Mucosa of stomach (tissue), 1 donor: ENCODE data around the gene GET4.
"Not testable (repeated sequence)": the region's sequence is repeated elsewhere in the genome, so short reads cannot be mapped to it uniquely, and the experiment has no call there.

Experiments
- H3K27me3 ChIP-seq: one replicate; pipeline ENCODE4 v1.7.0; 2013; ENCODE audit warnings: mild to moderate bottlenecking, low read length; ENCODE audit not compliant: control insufficient read depth, insufficient read depth
- H3K36me3 ChIP-seq: one replicate; pipeline ENCODE4 v1.7.0; 2013; ENCODE audit warnings: low read length; ENCODE audit not compliant: control insufficient read depth, insufficient read depth
- H3K4me1 ChIP-seq: one replicate; pipeline ENCODE4 v1.7.0; 2013; ENCODE audit warnings: mild to moderate bottlenecking, low read length; ENCODE audit not compliant: control insufficient read depth, insufficient read depth
- H3K4me3 ChIP-seq: one replicate; pipeline ENCODE4 v1.7.0; 2013; ENCODE audit warnings: low read length
- H3K9ac ChIP-seq: one replicate; pipeline ENCODE4 v1.7.0; 2013; ENCODE audit warnings: mild to moderate bottlenecking, low read length, moderate library complexity
- H3K9me3 ChIP-seq: one replicate; pipeline ENCODE4 v1.7.0; 2013; ENCODE audit warnings: mild to moderate bottlenecking, low read length, moderate library complexity; ENCODE audit not compliant: control insufficient read depth
- donor health status: Pancreatic carcinoma.

Gene GET4

DNA sequence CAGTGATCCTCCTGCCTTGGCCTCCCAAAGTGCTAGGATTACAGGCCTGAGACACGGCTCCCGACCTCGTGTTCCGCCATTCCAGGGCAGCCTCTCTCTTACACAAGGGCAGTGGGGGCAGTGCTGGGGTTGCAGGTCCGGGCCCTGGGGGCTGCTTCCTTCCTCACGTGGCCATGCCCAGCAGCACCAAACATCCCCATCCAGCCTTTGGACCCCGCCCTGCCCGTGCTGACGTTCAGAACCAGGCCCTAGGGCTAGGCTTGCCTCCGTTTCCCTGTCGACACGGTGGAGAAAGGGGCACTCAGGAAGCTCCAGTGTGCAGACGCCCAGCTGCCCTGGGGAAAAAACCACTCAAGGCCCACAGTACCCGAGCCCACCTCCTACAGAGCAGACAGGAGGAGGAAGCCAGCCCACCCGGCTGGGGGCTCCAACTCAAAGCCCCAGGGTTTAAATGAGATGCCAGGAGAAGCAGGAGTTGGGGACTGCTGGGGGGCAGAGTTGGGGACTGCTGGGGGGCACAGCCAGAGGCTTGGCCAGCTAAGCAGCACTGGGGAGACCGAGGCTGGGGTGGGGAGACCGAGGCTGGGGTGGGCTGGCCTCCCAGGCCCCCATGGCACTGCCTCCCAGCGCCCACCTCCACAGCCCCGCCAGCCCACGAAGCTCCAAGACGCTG lies 42.2 kb downstream of the GET4 start:
- H3K36me3 ChIP-seq: no peaks in the 10 kb centered on the region
- H3K4me1 ChIP-seq: peaks cover 61% of the 10 kb centered on the region
- H3K4me3 ChIP-seq: no peak overlapping the region
- no peak overlapping the region for H3K9ac ChIP-seq
- H3K27me3 ChIP-seq: no peaks in the 10 kb centered on the region
- no peaks in the 10 kb centered on the region for H3K9me3 ChIP-seq

DNA sequence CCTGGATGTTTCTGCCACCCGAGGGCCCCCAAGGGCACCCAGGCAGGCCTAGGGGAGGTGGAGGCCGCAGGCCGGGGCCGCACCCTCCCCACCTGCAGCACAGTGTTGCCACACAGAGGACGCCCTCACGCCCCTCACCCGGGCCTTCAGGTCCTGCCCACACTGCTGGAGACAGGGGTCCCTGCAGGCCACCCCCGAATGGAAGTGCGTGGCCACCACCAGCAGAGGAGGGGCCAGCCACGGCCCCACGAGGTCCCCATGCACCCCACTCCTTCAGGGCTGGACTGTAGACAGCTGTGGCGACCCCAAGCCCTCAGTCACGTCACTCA lies 42.7 kb downstream of the GET4 start:
- H3K4me3 ChIP-seq: no peak overlapping the region
- H3K4me1 ChIP-seq: peaks cover 59% of the 10 kb centered on the region
- no peaks in the 10 kb centered on the region for H3K9me3 ChIP-seq
- H3K9ac ChIP-seq: no peak overlapping the region
- no peaks in the 10 kb centered on the region for H3K27me3 ChIP-seq
- H3K36me3 ChIP-seq: no peaks in the 10 kb centered on the region

DNA sequence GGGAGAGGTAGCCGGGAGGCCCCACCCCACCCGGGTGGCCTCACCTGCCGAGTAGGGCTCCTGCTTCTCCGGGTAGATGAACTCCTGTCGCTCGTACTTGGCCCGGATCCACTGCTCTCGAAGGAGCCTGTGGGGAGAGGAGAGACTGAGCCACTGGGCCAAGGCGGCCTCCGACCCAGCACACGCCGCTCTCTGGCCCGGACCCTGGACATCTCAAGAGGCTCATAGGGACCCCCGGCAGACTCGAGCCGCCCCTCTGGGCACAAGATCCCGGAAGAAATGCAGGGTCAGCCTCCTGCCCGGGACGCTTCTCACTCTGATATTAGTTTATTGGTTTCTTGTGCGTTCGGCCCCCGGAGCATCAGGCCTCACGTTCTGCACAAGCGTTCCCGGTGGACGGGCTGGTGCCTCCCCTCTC lies 43.6 kb downstream of the GET4 start:
- Histone ChIP-seq H3K4me1 (peaks cover 56% of the 10 kb centered on the region), H3K4me3 (no peak overlapping the region), H3K27me3 (no peaks in the 10 kb centered on the region), H3K36me3 (no peaks in the 10 kb centered on the region), H3K9ac (no peak overlapping the region), H3K9me3 (no peaks in the 10 kb centered on the region)

DNA sequence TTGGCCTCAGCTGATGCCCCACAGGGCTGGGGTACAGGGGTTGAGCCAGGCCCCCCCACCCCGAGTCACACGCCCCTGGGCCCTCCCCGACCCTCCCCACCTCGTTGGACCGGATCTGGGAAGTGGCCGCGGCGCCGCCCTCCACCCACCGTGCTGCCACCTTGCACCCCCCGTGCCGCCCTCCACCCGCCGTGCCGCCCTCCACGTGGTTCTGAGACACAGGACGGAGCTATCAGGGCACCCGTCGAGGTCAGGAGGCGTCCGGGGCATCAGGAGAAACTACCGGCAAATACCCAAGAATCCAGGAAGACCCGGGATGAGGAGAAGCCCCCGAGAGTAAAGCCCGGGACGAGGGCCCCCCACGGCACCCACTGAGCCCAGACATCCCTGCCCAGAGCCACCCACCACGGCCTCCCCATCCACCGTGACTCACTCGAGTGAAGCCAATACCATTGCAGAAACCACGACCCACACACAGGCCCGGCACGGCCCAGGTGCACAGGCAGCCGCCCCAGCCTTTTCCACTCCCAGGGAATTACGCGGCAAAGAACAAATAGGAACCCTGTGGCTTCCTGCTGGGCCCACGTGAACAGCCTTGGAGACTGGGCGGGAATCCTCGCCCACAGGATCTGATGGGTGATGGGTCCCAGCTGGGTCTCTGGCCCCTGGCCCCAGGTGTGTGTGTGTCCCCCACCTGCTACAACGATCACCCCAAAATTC lies 44.2 kb downstream of the GET4 start:
- Histone ChIP-seq H3K4me1 (peaks cover 56% of the 10 kb centered on the region), H3K9me3 (no peaks in the 10 kb centered on the region)

DNA sequence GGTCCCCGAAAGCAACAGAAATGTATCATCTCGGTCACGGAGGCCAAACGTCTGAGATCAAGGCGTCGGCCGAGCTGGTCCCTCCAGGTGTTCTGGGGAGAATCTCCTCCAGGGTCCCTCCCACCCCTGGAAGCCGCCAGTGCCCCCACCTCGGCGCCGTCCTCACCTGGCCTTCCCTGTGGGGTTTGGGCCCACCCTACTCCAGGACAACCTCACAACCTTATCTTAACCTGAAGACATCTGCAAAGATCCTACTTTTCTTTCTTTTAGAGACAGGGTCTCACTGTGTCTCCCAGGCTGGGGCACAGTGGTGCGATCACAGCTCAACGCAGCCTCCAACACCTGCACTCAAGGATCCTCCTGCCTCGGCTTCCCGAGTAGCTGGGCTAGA lies 44.7 kb downstream of the GET4 start:
- no peaks in the 10 kb centered on the region for H3K9me3 ChIP-seq
- no peak overlapping the region for H3K4me3 ChIP-seq
- no peak overlapping the region for H3K9ac ChIP-seq
- H3K4me1 ChIP-seq: peaks cover 58% of the 10 kb centered on the region
- H3K27me3 ChIP-seq: no peaks in the 10 kb centered on the region
- no peaks in the 10 kb centered on the region for H3K36me3 ChIP-seq

More for the DNA sequence above, 44.2 kb downstream of the GET4 start:
- H3K9ac ChIP-seq: no peak overlapping the region
- no peaks in the 10 kb centered on the region for H3K36me3 ChIP-seq
- H3K27me3 ChIP-seq: no peaks in the 10 kb centered on the region
- no peak overlapping the region for H3K4me3 ChIP-seq

DNA sequence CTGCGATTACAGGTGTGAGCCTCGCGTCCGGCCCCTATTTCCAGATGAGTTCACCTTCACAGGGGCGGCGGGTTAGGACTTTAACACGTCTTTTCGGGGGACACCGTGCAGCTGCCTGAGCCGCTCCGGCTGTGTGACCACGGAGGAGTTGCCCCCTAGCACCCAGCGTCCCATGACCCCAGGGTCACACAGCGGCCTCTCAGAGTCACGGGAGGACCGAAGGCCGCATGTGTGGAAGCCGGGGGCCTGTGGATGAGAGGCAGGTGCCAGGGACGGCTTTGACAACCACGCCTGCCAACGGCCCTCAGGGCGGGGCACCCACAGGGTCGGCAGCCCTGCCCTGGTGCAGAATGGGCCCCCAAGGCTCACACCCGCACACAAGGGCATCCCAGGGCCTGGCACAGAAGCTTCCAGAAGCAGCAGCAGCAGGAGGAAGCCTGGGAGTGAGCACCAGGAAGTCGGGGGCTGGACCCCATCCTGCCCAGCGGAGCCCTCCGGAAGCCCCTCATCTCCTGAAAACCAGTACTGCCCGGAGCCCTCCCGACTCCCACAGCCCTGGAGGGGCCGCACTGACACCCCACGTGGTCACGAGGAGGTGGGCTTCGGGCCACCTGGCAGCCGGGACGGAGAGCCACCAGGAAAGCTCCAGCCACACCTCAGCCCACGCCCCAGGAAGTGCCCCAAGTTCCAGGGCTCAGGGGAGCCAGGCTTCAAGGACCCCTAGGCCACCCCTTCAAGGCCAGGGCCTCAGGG lies 45.4 kb downstream of the GET4 start:
- Histone ChIP-seq H3K36me3 (no peaks in the 10 kb centered on the region), H3K4me3 (no peak overlapping the region), H3K4me1 (peaks cover 58% of the 10 kb centered on the region), H3K27me3 (no peaks in the 10 kb centered on the region), H3K9ac (peak overlapping the region; percentile 28), H3K9me3 (no peaks in the 10 kb centered on the region)

DNA sequence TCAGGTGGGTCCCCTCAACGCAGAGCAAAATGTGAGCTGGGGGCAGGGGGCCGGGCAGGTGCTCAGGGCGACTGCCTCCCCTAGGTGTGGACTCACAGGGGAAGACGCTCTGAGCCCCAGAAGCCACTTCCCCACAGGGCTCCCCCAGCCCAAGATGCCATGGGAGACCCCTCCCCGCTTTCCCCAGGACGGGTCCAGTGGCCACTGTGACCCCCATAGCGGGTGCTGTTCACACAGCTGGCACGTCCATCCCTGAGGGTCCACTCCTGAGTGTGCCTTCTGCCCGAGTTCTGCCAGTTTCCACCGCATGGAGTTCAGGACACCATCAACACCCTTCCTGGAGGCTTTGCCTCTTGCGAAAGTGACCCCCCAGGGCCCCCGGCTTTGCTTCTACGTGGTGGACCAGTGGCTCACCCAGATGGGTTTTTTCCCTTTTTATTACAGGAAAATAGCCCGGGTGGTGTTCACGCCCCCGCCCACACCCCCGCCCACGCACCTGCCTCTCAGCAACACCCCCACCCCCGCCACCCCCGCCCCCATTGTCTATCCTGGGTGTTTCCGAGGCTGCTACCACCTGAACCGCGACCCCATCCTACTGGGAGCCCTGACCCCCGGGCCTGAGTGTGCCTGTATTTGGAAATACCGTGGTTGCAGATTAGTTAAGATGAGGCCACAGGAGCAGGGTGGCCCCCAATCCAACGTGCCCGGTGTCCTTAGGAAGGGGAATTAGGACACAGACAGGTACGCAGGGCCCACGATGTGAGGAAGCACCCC lies 46.2 kb downstream of the GET4 start:
- no peaks in the 10 kb centered on the region for H3K36me3 ChIP-seq
- peak overlapping the region; percentile 50 for H3K9ac ChIP-seq
- peaks cover 66% of the 10 kb centered on the region for H3K4me1 ChIP-seq
- no peaks in the 10 kb centered on the region for H3K27me3 ChIP-seq
- no peak overlapping the region for H3K4me3 ChIP-seq
- H3K9me3 ChIP-seq: no peaks in the 10 kb centered on the region

DNA sequence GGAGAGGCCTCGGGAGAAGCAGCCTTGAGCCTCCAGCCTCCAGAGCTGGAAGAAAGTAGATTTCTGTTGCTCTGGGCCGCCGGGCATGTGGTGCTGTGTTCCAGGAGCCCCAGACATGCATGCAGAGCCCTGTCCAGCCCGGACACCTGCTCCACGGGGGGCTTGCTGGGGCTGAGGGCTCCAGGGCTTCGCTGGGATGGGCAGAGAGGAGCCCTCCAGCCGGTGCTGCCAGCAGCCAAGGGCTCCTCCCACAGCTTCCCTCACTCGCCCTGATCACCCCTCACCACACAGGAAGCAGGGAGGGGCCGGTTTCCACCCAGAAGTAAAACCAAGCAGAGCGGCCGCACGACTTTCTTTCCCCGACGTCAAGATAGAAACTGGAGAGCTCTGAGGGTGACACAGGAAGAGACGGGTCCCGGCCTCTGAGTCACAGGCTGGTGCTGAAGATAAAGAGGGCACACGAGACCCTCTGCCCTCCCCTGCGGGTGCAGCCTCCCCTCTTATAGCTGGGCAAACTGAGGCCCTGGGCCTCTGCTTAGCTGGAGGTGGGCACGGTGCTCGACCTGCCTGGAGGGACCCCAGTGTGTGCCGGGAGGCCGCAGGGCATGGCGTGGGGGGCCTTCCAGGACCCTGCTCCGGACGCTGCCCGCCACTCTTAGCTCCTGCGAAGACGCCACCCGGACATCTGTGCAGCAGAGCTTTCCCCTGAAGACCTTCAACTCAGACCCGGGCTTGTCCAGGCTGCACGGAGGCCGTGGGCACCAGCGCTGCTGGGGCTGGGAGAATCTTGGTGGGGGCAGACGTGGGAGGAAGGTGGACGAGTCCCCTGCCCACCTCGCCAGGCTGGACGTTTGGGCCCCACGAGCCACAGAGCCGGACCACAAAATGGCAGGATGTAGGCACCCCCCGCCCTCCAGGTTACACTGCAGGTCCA lies 47.0 kb downstream of the GET4 start:
- Histone ChIP-seq H3K36me3 (peaks cover under 1% of the 10 kb centered on the region), H3K27me3 (no peaks in the 10 kb centered on the region), H3K4me1 (peaks cover 74% of the 10 kb centered on the region), H3K9me3 (no peaks in the 10 kb centered on the region), H3K9ac (peak overlapping the region; percentile 50), H3K4me3 (no peak overlapping the region)

DNA sequence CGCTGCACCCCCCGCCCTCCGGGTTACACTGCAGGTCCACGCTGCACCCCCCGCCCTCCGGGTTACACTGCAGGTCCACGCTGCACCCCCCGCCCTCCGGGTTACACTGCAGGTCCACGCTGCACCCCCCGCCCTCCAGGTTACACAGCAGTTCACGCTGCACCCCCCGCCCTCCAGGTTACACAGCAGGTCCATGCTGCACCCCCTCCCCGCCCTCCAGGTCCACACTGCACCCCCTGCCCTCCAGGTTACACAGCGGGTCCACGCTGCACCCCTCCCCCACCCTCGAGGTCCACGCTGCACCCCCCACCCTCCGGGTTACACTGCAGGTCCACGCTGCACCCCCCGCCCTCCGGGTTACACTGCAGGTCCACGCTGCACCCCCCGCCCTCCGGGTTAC lies 47.7 kb downstream of the GET4 start:
- not testable (repeated sequence) for H3K4me3 ChIP-seq, H3K27me3 ChIP-seq, H3K9ac ChIP-seq, H3K9me3 ChIP-seq, H3K36me3 ChIP-seq
- H3K4me1 ChIP-seq: peaks cover 79% of the 10 kb centered on the region

DNA sequence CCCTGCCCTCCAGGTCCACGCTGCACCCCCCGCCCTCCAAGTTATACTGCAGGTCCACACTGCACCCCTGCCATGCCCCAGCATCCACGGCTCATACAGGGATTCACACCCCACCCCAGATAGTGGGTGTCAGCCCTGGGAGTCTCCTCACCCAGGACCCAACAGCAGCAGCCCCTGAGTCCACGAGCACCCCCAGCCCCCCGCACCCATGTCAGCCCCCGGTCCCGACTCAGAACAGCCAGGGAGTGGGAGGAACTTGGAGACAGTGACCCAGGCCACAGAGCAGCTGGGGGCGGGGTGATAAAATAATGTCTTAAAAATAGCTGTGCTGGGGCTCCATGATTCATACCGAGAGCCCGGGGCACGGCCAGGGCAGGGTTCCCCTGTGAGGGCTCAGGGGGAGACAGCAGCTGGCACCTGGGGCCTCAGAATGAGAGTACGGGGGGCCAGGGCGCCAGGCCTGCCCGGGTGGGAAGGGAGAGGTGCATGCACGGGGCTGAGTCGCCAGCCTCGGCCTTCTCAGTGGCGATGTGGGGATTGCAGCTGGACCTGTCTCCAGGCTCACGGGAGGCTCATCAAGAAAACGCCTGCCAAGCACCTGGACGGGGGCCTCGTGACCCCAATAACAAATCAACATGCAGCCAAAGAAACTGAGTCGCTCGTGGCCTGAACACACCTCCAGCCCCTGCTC lies 48.3 kb downstream of the GET4 start:
- Histone ChIP-seq H3K27me3 (no peaks in the 10 kb centered on the region), H3K9ac (peak overlapping the region; percentile 8), H3K9me3 (no peaks in the 10 kb centered on the region), H3K4me3 (no peak overlapping the region), H3K36me3 (peaks cover 5% of the 10 kb centered on the region), H3K4me1 (peaks cover 79% of the 10 kb centered on the region)

DNA sequence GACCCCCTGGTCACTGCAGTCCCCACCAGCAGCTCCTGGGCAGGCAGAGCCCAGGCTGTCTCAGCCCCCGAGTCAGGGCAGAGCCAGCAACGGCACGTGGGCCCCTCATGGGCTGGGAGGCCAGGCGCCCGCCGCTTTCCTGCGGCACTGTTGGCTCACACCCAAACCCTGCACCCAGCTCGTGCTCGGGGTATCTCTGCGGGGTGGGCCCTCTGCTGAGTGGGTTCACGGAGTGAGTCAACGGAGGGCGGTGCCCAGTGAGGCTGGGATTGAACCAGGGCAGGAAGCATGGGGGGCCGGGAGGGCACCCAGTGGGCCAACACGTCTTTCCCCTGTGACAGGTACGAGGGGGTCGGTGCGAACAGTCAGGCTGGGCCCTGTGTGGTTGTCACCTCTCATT lies 49.2 kb downstream of the GET4 start:
- Histone ChIP-seq H3K9me3 (no peaks in the 10 kb centered on the region), H3K27me3 (no peaks in the 10 kb centered on the region), H3K4me1 (peaks cover 76% of the 10 kb centered on the region), H3K9ac (peak overlapping the region; percentile 44), H3K36me3 (peaks cover 5% of the 10 kb centered on the region), H3K4me3 (no peak overlapping the region)
